ENCODE measurements around the gene LRRFIP1.

The LRRFIP1 gene

GRCh38 chr2:237798236-237799059, 171.1 kb downstream of the LRRFIP1 start, which contains the start of gene RBM44:
Gene RBM44 (plus strand): TSS chr2:237798779. CDS start chr2:237813610, 14,831 bp downstream.
- DNase-seq: no peak

DNA sequence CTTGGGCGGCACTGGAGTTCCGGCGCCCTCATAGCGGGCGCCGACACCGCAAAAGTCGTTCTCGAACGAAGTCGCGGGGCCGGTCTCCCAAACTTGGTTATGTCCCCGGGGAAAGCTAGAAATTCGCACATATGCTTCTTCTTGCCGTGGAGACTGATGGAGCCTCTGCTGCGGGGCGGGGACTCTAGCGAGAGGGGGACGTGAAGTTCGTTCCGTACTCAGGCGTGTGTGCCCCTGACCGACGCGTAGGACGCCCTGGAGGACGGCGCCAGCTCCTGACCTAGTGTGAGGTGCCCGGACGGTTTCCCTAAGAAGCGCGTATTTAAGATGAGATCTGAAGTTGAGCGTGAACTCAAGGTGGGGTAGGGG, 171.7 kb downstream of the LRRFIP1 start:
- DNase-seq: no peak

DNA sequence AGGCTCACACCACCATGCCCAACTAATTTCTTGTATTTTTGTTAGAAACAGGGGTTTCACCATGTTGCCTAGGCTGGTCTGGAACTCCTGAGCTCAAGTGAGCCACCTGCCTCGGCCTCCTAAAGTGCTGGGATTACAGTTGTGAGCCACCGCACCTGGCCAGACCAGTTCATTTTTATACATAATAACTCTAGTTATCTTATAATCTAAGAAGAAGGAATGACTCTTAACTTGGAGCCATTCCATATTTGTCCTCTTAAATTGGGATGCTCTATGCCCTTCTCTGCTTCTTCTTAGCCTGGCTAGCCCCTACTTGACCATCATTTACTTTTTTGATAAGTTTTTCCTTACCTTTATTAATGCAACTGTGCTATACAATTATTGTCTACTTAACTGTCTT, 174.1 kb downstream of the LRRFIP1 start:
- DNase-seq: no peak

GRCh38 chr2:237806334-237806733, 178.9 kb downstream of the LRRFIP1 start:
- no peak for DNase-seq

DNA sequence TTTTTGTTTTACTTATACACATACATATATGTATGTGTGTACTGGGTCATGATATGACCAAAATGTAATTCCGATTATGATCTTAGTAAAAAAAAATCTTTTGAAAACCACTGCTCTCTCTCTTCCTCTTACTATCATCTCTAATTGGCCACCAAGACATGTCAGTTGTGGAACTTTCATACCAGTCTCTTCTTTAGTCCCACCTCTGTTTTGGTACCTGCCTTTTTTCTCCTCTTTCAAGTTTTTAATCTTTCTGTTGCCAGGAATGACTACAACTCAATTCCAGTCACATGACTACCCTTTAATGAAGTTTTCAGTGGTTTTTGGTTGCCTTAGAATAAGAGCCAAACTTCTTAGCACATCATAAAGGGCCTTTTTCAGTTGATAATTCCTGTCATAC, 188.2 kb downstream of the LRRFIP1 start:
- no peak for DNase-seq

DNA sequence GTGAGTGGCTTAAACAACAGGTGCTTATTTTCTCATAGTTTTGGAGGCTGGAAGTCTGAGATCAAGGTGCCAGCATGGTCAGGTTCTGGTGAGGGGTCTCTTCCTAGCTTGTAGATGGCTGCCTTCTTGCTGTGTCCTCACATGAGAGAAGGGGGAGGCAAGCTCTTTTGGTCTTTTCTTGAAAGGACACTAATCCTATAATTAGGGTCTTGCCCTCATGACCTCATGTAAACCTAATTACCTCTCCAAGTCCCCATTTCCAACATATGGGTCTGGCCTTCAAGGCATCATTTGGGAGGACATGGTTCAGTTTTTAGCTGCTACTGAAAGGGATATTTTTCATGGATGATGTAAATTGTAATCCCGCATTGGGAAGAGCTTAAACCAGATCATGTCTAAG, 189.1 kb downstream of the LRRFIP1 start:
- no peak for DNase-seq

DNA sequence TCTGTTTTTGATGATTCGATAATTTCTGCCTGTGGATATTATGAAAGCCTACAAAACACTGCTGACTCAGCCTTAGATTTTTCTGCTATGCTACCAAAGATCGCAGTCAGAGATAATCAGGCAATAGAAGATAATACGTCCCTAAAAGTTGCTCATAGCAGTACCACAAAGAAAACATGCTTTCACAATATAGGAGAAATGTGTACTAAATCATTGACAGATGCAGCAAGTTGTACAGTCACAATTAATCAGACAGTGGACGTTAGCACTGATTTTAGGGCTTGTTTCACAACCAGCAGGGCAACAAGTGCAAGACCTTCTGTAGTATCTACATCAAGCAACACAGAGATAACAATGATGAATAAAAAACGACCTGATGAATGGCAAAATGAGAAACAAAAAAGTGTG, 190.7 kb downstream of the LRRFIP1 start:
- peak; percentile 69 for DNase-seq

- peak; percentile 20 for DNase-seq
Measured at GRCh38 chr2:237819231-237819630, 191.8 kb downstream of the LRRFIP1 start.

DNA sequence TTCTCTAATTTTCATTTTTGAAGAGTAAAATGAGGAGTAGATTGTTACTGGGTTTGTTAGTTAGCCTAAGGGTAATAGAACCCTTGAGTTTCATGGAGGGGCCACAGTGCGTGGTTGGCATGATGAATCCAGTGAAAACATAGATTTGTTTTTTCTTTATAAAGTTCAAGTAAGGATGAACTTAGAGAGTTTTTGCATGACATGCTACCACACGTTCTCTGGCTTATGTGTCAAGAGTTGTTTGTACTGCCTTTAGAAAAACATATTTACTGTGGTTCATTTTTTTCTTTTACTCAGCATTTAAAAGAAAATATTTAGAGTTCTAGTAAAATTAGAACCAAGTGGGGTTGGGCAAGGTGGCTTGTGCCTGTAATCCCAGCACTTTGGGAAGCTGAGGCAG, 193.0 kb downstream of the LRRFIP1 start:
- DNase-seq: no peak

- DNase-seq: no peak
Measured at GRCh38 chr2:237823544-237823943, 196.2 kb downstream of the LRRFIP1 start.

GRCh38 chr2:237824085-237824484, 196.7 kb downstream of the LRRFIP1 start:
- no peak for DNase-seq

- DNase-seq: no peak
Measured at GRCh38 chr2:237827421-237827987, 200.1 kb downstream of the LRRFIP1 start.
